Skeletal muscle cell (primary cell): ENCODE measurements around the gene RGL3.
"Not testable (repeated sequence)": the region's sequence is repeated elsewhere in the genome, so short reads cannot be mapped to it uniquely, and the experiment has no call there.

ENCODE experiments used
- DNase-seq: peaks from one replicate; pipeline ENCODE4 v3.0.0-alpha.2; 2010; ENCODE audit warnings: low read depth
- H3K4me3 ChIP-seq: 2 replicates; pipeline ENCODE4 v1.5.1; 2011; ENCODE audit warnings: low read depth, mild to moderate bottlenecking, control low read depth, low read length, moderate library complexity

Gene RGL3

DNA sequence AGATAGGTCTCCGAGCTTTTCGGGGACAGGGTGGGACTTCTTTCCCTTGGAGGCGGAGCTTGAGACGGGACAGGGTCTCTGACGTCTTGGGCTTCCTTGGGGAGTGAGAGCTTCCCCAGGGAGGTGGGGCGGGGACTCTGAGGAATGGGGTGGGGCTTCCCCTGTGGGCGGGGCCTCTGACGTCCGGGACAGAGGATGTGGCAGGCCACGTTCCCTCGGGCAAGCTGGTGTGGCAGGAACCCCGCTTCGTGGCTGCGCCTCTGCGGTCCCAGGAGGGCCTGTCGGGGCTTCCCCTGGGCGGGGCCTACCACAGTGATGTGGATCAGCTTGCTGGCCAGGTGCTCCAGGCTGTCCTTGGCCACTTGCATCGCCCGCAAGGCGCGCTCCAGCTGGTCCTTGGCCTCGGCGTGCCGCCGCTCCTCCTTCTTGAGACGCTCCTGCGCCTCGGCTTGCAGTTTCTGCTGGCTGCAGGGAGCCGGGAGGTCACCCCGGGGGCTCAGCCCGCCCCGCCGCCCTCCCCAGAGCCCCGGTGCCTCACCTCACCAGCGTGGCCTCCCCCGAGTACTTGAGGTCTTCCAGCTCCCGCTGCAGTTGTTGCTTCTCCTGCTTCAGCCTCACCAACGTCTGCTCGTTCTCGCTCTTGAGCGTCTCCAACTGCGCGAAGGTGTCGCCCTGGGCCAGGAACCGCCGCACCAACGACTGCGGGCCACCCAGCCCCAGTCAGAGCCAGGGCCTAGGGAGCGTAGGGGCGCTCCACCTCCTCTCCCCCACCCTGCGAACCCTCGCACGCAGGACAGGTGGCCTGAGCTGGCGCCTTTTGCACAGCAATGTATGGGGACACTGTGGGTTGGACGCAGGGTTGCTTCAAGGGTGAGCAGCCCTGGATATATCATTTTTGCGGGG is 3.3 kb upstream of the RGL3 start:
- DNase-seq, result no peak
- H3K4me3 ChIP-seq, result peak overlapping the region; percentile 15

DNA sequence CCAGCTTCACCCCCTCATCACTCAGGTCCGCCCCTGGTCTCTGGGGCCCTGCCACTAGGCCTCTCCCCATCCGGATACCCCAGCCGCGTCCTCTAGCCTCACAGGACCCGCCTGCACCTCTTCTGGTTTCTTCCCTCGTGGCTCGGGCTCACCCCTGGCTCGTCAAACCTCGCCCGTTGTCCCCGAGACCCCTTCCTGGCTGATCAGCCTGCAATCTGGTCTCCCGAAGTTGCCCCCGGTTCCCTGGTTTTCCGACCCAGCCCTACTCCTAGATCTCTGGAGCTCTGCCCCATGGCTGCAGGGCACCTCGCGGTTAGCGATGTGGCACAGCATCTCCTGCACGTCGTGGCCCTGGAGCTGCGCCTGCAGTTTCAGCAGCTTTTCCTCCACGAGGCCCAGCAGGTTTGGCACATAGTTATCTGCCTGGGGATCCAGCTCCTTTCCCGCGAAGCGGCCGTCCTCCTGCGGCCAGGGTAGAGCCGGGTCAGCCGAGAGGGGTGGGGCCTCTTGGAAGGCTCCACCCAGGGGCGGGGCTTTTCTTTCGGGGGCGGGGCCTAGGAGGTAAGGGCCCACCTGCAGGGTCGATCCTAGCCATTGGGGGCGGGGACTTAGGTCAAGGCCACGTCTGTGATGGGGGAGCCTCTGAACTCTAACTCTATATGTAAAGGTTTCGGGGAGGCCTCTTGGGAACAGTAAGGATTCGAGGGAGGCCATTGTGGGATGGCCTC is 2.4 kb upstream of the RGL3 start:
- no peak overlapping the region for H3K4me3 ChIP-seq
- DNase-seq, result no peak

- DNase-seq, result peak; percentile 25
- peak overlapping the region; percentile 27 for H3K4me3 ChIP-seq
Observed at GRCh38 chr19:11420429-11421370, 1.6 kb upstream of the RGL3 start.

GRCh38 chr19:11418094-11418548 is 993 bp downstream of the RGL3 start:
- no peak overlapping the region for H3K4me3 ChIP-seq
- DNase-seq, result no peak

- DNase-seq, result no peak
- H3K4me3 ChIP-seq, result no peak overlapping the region
Observed at GRCh38 chr19:11416346-11417052, 2.6 kb downstream of the RGL3 start.

GRCh38 chr19:11414544-11414943 is 4.6 kb downstream of the RGL3 start:
- DNase-seq, result no peak
- no peak overlapping the region for H3K4me3 ChIP-seq

- no peak for DNase-seq
- no peak overlapping the region for H3K4me3 ChIP-seq
Observed at GRCh38 chr19:11410682-11411081, 8.4 kb downstream of the RGL3 start.

- DNase-seq, result no peak
- H3K4me3 ChIP-seq, result no peak overlapping the region
Observed at GRCh38 chr19:11408591-11408990, 10.5 kb downstream of the RGL3 start.

- not testable (repeated sequence) for DNase-seq, H3K4me3 ChIP-seq
Observed at GRCh38 chr19:11406703-11407236, 12.3 kb downstream of the RGL3 start.

GRCh38 chr19:11405846-11406643 is 13.1 kb downstream of the RGL3 start:
- no peak overlapping the region for H3K4me3 ChIP-seq
- DNase-seq, result no peak

GRCh38 chr19:11404588-11405222 is 14.4 kb downstream of the RGL3 start:
- no peak overlapping the region for H3K4me3 ChIP-seq
- no peak for DNase-seq

- DNase-seq, result no peak
- H3K4me3 ChIP-seq, result no peak overlapping the region
Observed at GRCh38 chr19:11401808-11402543, 17.1 kb downstream of the RGL3 start.

DNA sequence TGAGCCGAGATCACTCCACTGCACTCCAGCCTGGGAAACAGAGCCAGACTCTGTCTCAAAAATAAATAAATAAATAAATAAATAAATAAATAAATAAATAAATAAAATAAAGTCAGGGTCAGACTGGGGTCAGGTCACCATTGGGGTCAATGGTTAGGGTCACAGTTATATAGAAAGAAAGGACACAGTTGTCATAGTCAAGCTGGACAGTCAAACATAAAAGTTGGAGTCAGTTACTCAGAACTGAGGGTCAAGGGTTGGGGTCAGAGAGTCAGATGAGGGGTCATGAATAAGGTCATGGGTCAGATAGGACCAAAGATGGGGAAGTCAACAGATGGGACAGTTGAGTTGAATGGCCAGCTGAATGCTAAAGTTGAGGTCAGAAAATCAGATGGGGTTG is 18.3 kb downstream of the RGL3 start:
- H3K4me3 ChIP-seq, result no peak overlapping the region
- no peak for DNase-seq

- no peak overlapping the region for H3K4me3 ChIP-seq
- DNase-seq, result no peak
Observed at GRCh38 chr19:11399667-11400066, 19.4 kb downstream of the RGL3 start.

GRCh38 chr19:11397089-11397610 is 22.0 kb downstream of the RGL3 start:
- DNase-seq, result no peak
- no peak overlapping the region for H3K4me3 ChIP-seq

DNA sequence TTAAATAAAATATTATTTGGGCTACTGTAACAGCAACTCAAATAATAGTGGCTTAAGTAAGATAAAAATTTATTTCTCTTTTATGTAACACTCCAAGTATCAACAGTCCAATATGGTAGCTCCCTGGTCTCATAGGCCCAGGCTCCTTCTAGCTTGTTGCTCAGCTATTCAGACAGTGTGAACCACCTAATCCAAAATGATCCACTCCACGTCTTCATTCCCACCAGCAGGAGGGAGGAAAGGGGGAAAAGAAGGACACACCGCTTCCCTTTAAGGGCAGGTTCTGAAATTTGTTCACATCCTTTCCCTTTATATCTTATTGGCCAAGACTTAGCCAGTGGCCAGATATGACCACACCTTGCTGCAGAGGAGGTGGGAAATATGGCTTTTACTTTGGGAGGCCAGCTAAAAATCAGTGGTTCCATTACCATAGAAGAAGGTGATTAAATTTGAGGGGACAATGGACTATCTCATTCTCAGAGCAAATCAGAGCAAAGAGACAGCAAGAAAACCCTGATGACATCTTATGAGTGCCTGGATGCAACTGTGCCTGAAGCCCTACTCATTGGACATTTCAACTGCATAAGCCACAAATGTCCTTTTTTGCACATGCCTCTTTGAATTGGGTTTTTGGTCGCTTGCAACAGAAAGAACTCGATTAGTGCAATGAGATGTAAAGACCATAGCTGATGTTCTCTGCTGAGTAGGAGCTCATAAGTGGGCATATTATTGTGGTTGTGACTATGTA is 28.0 kb downstream of the RGL3 start:
- no peak overlapping the region for H3K4me3 ChIP-seq
- DNase-seq, result no peak
